MM.1S (cell line): ENCODE data around the gene CACNA1C.

Experiments
- DNase-seq: peaks from one replicate; pipeline ENCODE4 v3.0.0-alpha.2; 2015
- H2AFZ ChIP-seq: fragments of 300-600 bp; sonication (generic); 2 replicates; pipeline ENCODE4 v1.6.0; 2016; ENCODE audit warnings: antibody characterized with exemption, low read length
- H3F3A ChIP-seq: fragments of 300-600 bp; sonication (generic); 2 replicates; pipeline ENCODE4 v1.6.1; 2016; ENCODE audit warnings: mild to moderate bottlenecking, antibody characterized with exemption, low read length, moderate library complexity, mixed read lengths; ENCODE audit not compliant: insufficient read depth
- H3K27ac ChIP-seq: fragments of 300-600 bp; sonication (generic); 2 replicates; pipeline ENCODE4 v1.5.1; 2016; ENCODE audit warnings: mild to moderate bottlenecking, low read length
- H3K27me3 ChIP-seq: fragments of 300-600 bp; sonication (generic); replicated peaks from 2 replicates; pipeline ENCODE4 v1.6.0; 2016; ENCODE audit warnings: low read length; ENCODE audit not compliant: insufficient read depth
- H3K36me3 ChIP-seq: fragments of 300-600 bp; sonication (generic); replicated peaks from 2 replicates; pipeline ENCODE4 v1.6.1; 2016; ENCODE audit warnings: mild to moderate bottlenecking, low read length, mixed read lengths; ENCODE audit not compliant: insufficient read depth
- H3K4me1 ChIP-seq: fragments of 300-600 bp; sonication (generic); 2 replicates; pipeline ENCODE4 v1.6.1; 2016; ENCODE audit warnings: low read length, mixed read lengths
- H3K4me2 ChIP-seq: fragments of 300-600 bp; sonication (generic); 2 replicates; pipeline ENCODE4 v1.6.0; 2016; ENCODE audit warnings: low read depth, low read length
- H3K4me3 ChIP-seq: fragments of 300-600 bp; sonication (generic); 2 replicates; pipeline ENCODE4 v1.5.1; 2016; ENCODE audit warnings: low read length, mixed read lengths
- H3K79me2 ChIP-seq: fragments of 300-600 bp; sonication (generic); 2 replicates; pipeline ENCODE4 v1.6.1; 2016; ENCODE audit warnings: mixed run types, low read length, mixed read lengths
- H3K9ac ChIP-seq: fragments of 300-600 bp; sonication (generic); 2 replicates; pipeline ENCODE4 v1.6.1; 2016; ENCODE audit warnings: low read length, mixed read lengths
- H3K9me2 ChIP-seq: fragments of 300-600 bp; sonication (generic); replicated peaks from 2 replicates; pipeline ENCODE4 v1.6.1; 2016; ENCODE audit warnings: mild to moderate bottlenecking, low read length, mixed read lengths; ENCODE audit not compliant: insufficient read depth
- H3K9me3 ChIP-seq: fragments of 300-600 bp; sonication (generic); replicated peaks from 2 replicates; pipeline ENCODE4 v1.6.1; 2016; ENCODE audit warnings: mild to moderate bottlenecking, low read length, mixed read lengths; ENCODE audit not compliant: insufficient read depth
- H4K20me1 ChIP-seq: fragments of 300-600 bp; sonication (generic); 2 replicates; pipeline ENCODE4 v1.6.1; 2016; ENCODE audit warnings: mild to moderate bottlenecking, low read length, moderate library complexity, mixed read lengths; ENCODE audit not compliant: insufficient read depth
- EZH2 ChIP-seq: fragments of 300-600 bp; sonication (generic); optimal IDR thresholded peaks from 2 replicates; pipeline ENCODE3; 2017; ENCODE audit warnings: low read depth, mild to moderate bottlenecking, antibody characterized with exemption, low read length, mixed read lengths
- EZH2phosphoT487 ChIP-seq: fragments of 300-600 bp; sonication (generic); IDR thresholded peaks from 2 replicates; pipeline ENCODE4 v1.6.1; 2018; ENCODE audit warnings: antibody characterized with exemption, low read length
- TF ChIP-seq, protein P1 (sequence below): fragments of 300-600 bp; sonication (generic); IDR thresholded peaks from 2 replicates; pipeline ENCODE4 v1.5.1; 2016; ENCODE audit warnings: antibody characterized with exemption, low read length, mixed read lengths

CACNA1C gene

DNA sequence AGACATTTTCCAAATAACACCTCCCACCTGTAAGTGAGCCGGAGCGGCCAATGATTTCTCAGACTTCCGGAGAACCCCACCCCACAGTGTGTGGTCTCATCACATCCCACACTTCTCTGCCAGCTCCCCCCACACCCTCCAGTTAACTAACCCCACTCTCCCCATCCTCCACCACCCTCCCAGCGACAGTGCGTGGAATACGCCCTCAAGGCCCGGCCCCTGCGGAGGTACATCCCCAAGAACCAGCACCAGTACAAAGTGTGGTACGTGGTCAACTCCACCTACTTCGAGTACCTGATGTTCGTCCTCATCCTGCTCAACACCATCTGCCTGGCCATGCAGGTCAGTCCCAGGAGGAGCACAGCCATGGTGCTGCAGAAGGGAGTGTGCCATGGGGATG is 557.6 kb downstream of the CACNA1C start:
- no peak overlapping the region for H3K4me3 ChIP-seq
- no peaks in the 10 kb centered on the region for H3K9me3 ChIP-seq
- H2AFZ ChIP-seq, result no peak overlapping the region
- no peaks in the 10 kb centered on the region for H3K36me3 ChIP-seq
- no peak overlapping the region for H3K27ac ChIP-seq
- H4K20me1 ChIP-seq, result no peaks in the 10 kb centered on the region
- H3F3A ChIP-seq, result no peaks in the 10 kb centered on the region
- no peaks in the 10 kb centered on the region for H3K9me2 ChIP-seq
- no peak for DNase-seq
- H3K79me2 ChIP-seq, result no peaks in the 10 kb centered on the region
- no peak overlapping the region for H3K4me2 ChIP-seq
- H3K27me3 ChIP-seq, result peaks cover 19% of the 10 kb centered on the region
- no peak overlapping the region for H3K9ac ChIP-seq
- TF ChIP-seq EZH2phosphoT487, result no peak
- TF ChIP-seq EZH2, result no peak
- TF ChIP-seq, protein P1, sequence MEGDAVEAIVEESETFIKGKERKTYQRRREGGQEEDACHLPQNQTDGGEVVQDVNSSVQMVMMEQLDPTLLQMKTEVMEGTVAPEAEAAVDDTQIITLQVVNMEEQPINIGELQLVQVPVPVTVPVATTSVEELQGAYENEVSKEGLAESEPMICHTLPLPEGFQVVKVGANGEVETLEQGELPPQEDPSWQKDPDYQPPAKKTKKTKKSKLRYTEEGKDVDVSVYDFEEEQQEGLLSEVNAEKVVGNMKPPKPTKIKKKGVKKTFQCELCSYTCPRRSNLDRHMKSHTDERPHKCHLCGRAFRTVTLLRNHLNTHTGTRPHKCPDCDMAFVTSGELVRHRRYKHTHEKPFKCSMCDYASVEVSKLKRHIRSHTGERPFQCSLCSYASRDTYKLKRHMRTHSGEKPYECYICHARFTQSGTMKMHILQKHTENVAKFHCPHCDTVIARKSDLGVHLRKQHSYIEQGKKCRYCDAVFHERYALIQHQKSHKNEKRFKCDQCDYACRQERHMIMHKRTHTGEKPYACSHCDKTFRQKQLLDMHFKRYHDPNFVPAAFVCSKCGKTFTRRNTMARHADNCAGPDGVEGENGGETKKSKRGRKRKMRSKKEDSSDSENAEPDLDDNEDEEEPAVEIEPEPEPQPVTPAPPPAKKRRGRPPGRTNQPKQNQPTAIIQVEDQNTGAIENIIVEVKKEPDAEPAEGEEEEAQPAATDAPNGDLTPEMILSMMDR, result no peak
- H3K4me1 ChIP-seq, result no peaks in the 10 kb centered on the region

DNA sequence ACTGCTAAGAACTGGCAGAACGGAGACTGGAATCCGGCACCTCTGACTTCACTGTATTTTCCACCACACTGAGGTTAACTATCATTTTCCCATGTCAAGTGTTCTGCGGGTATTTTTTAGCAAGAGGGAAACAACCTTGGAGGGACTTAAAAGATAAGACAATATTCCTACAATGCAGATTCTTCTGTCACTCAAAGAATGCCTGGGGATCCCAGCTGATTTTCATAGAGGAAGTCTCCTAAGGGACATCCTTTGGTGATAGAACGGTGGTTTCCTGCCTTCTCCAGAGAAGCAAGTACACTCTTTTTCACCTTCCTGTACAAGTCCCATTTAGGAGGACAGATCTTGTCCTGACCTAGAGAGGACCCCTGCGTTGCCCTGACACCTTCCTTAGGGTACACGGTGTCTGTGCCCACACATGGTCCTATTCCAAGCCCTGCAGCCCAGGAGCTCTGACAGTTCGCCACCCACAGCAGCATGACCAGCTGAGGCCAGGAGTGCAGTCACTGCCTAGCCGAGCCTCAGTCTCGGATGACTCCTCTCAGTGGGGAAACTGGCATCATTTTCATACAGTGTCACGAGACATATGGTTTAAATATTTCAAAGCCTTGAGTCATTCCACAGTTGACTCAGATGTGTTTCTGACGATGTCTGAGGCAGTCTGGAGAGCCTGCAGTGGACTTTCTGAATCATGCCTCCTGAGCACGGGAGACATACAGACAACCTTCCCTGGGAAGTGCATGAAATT is 560.7 kb downstream of the CACNA1C start:
- Histone ChIP-seq H3K4me1 (no peaks in the 10 kb centered on the region), H3K27me3 (peaks cover 5% of the 10 kb centered on the region; the same call in 1 of the 2 replicates), H3K9ac (no peak overlapping the region), H3K4me2 (no peak overlapping the region), H3K9me3 (no peaks in the 10 kb centered on the region), H3K4me3 (no peak overlapping the region), H3K36me3 (no peaks in the 10 kb centered on the region), H3K9me2 (no peaks in the 10 kb centered on the region), H3F3A (no peaks in the 10 kb centered on the region), H3K27ac (no peak overlapping the region), H2AFZ (no peak overlapping the region), H3K79me2 (no peaks in the 10 kb centered on the region), H4K20me1 (no peaks in the 10 kb centered on the region)
- DNase-seq, result no peak
- TF ChIP-seq EZH2 (no peak), EZH2phosphoT487 (no peak)
- TF ChIP-seq, protein P1, result no peak

DNA sequence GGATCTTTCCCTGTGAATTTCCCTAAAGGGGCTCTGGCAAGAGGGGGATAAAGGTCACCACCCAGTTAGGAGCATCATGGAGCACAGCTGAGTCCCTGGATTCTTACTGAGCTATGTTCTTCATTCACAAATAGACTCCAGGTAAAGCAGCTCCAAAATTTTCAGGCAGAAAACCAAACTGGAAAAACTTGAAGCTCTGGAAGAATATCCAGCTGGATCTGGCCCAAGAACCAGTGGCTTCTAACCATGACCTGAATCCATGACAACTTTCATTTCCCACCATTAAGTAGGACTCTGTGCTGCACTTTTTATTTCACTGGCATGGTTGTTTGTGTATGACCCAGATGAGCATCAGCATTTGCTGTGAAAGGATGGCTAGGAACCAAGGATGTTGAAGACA is 561.6 kb downstream of the CACNA1C start:
- H3K27me3 ChIP-seq, result no peaks in the 10 kb centered on the region
- H2AFZ ChIP-seq, result no peak overlapping the region
- no peaks in the 10 kb centered on the region for H3K9me3 ChIP-seq
- no peaks in the 10 kb centered on the region for H3K79me2 ChIP-seq
- H3K9me2 ChIP-seq, result no peaks in the 10 kb centered on the region
- H3K27ac ChIP-seq, result no peak overlapping the region
- TF ChIP-seq EZH2 (no peak), EZH2phosphoT487 (no peak)
- TF ChIP-seq, protein P1, result no peak
- H3K4me1 ChIP-seq, result no peaks in the 10 kb centered on the region
- no peak overlapping the region for H3K9ac ChIP-seq
- DNase-seq, result no peak
- no peak overlapping the region for H3K4me3 ChIP-seq
- no peaks in the 10 kb centered on the region for H3K36me3 ChIP-seq
- no peaks in the 10 kb centered on the region for H3F3A ChIP-seq
- H3K4me2 ChIP-seq, result no peak overlapping the region
- H4K20me1 ChIP-seq, result no peaks in the 10 kb centered on the region
